CD4-positive, alpha-beta T cell treated with Interleukin-6 for 4 hours (primary cell): ENCODE results near the gene CYSRT1.

Experiments used
- DNase-seq: peaks from one replicate; pipeline ENCODE4 v3.0.0-alpha.2; 2020; ENCODE audit warnings: mixed read lengths

CYSRT1 gene

DNA sequence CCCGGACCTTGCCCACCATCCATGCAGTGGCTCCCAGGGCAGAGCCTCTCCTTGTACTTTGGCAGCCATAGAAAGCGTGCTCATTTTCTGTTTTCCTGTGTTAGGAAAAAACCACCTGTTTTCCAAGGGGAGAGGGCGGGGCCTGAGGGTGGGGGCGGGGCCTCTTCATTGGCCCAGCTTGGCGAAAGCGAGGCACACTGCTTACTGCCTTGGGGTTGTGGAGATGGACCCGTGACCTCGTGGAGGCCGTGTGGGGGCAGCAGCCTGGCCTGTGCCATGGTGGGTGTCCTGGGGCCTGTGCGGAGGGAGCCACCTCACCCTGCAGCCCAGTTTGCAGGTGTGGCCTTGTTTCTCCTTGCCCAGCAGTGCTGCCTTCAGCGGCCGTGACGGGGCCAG lies 48.1 kb downstream of the CYSRT1 start:
- no peak for DNase-seq

GRCh38 chr9:137273611-137274320 lies 48.8 kb downstream of the CYSRT1 start:
- DNase-seq, result no peak

- no peak for DNase-seq
Measured at GRCh38 chr9:137275203-137275587, 50.2 kb downstream of the CYSRT1 start.
